Esophagus squamous epithelium (tissue), 5 donors: ENCODE data around the gene STRADA. TPM values are rescaled to one million over a fixed set of nuclear protein-coding genes. Genes with fewer than 3 reads are reported as not detected.

ENCODE experiments used
- DNase-seq: peaks from one replicate; lab custom pipeline; 2025; lab: John Stamatoyannopoulos, UW
- H3K27ac ChIP-seq, 4 donors: fragments of 200-600 bp; sonication (generic); one replicate each; pipeline ENCODE4 v1.5.1; 2016 to 2019; ENCODE audit warnings: mild to moderate bottlenecking in 1 of 4
- H3K27me3 ChIP-seq, 4 donors: fragments of 200-600 bp; sonication (generic); 1 replicate in 3 of 4; 2 replicates in 1 of 4; pipeline versions ENCODE4 v1.5.1 to v1.6.0; 2017 to 2021; ENCODE audit warnings: antibody characterized with exemption in 1 of 4
- H3K36me3 ChIP-seq, 3 donors: fragments of 200-600 bp; sonication (generic); one replicate each; pipeline ENCODE4 v1.5.1; 2016 to 2019
- H3K4me1 ChIP-seq, 3 donors: fragments of 200-600 bp; sonication (generic); one replicate each; pipeline ENCODE4 v1.5.1; 2017 to 2019
- H3K4me3 ChIP-seq, 4 donors: fragments of 200-600 bp; sonication (generic); 1 replicate in 3 of 4; 2 replicates in 1 of 4; pipeline ENCODE4 v1.5.1; 2016 to 2019; ENCODE audit warnings: mild to moderate bottlenecking in 2 of 4, moderate library complexity in 1 of 4
- H3K9me3 ChIP-seq, 3 donors: fragments of 200-600 bp; sonication (generic); one replicate each; pipeline ENCODE4 v1.5.1; 2016 to 2019
- CTCF ChIP-seq, 6 experiments: fragments of 450-650 bp in 4 of 6; fragments of 200-600 bp in 2 of 6; sonication (generic) in 2 of 6; IDR thresholded peaks; one replicate each; pipeline ENCODE4 v1.5.1; 2016 to 2019; ENCODE audit warnings: antibody characterized with exemption in 6 of 6, mild to moderate bottlenecking in 4 of 6, moderate library complexity in 4 of 6
- POLR2A ChIP-seq, 4 donors: fragments of 450-650 bp; IDR thresholded peaks; one replicate each; pipeline ENCODE4 v1.6.1; 2017; ENCODE audit warnings: antibody characterized with exemption in 4 of 4, mild to moderate bottlenecking in 4 of 4, moderate library complexity in 3 of 4
- WGBS, 2 donors: methylation state at CpG; one replicate each; pipeline ENCODE4 v1.1.5; 2018; 5-methylcytosine and 5-hydroxymethylcytosine counted together
- intact Hi-C: fragments of 100-400 bp; cut with DNase I; formaldehyde crosslinking; loops from one replicate; pipeline ENCODE4 v1.15.0; 2022
- total RNA-seq, 4 donors: library from RNA; depleted of rRNA; stranded (reverse); fragments of >200 nt; gene quantifications; one replicate each; pipeline ENCODE4 v1.1.0, GENCODE V29; 2016
- donor health status: DM: yes; HTN: yes; CAD: no.

Gene STRADA
- total RNA-seq, 4 donors from 2014 or later = 9.2 to 25.4 (median 18.6) TPM

- no peak overlapping the region for H3K4me3 ChIP-seq
- H3K27ac ChIP-seq = no peak overlapping the region
- intact Hi-C loops = no loop called here
- no peak for TF ChIP-seq POLR2A (IDR thresholded peaks at IDR 0.05)
- no peak for TF ChIP-seq CTCF (IDR thresholded peaks at IDR 0.05)
- H3K9me3 ChIP-seq = no peaks in the 10 kb centered on the region
- H3K4me1 ChIP-seq = peaks cover 19 to 39% (median 20%) of the 10 kb centered on the region in 3 donors
- peaks cover 0 to 4% (median 0%) of the 10 kb centered on the region in 4 donors for H3K27me3 ChIP-seq
- 86 to 91% methylated on average over 3 to 4 of the region's 12 CpGs for WGBS, 2 donors
- DNase-seq = no peak
- peaks cover 24 to 61% (median 49%) of the 10 kb centered on the region in 3 donors for H3K36me3 ChIP-seq
Measured at GRCh38 chr17:63694229-63694949, 47.2 kb downstream of the STRADA start.

- no peak overlapping the region for H3K4me3 ChIP-seq
- no peaks in the 10 kb centered on the region for H3K9me3 ChIP-seq
- no peaks in the 10 kb centered on the region for H3K27me3 ChIP-seq
- DNase-seq = no peak
- peaks cover 12 to 30% (median 13%) of the 10 kb centered on the region in 3 donors for H3K4me1 ChIP-seq
- peaks cover 27 to 69% (median 58%) of the 10 kb centered on the region in 3 donors for H3K36me3 ChIP-seq
- no peak for TF ChIP-seq POLR2A (IDR thresholded peaks at IDR 0.05)
- TF ChIP-seq CTCF (IDR thresholded peaks at IDR 0.05) = no peak
- H3K27ac ChIP-seq = no peak overlapping the region
- 94 to 100% methylated on average over 1 to 3 of the region's 18 CpGs for WGBS, 2 donors
- intact Hi-C loops = no loop called here
Measured at GRCh38 chr17:63693411-63694113, 48.0 kb downstream of the STRADA start.

- 89 to 92% methylated on average over 4 to 9 of the region's 11 CpGs for WGBS, 2 donors
- peaks cover 0 to 18% (median under 1%) of the 10 kb centered on the region in 3 donors for H3K4me1 ChIP-seq
- no peaks in the 10 kb centered on the region for H3K27me3 ChIP-seq
- no peak overlapping the region for H3K4me3 ChIP-seq
- no peaks in the 10 kb centered on the region for H3K9me3 ChIP-seq
- intact Hi-C loops = no loop called here
- no peak overlapping the region for H3K27ac ChIP-seq
- TF ChIP-seq POLR2A (IDR thresholded peaks at IDR 0.05) (no peak), CTCF (IDR thresholded peaks at IDR 0.05) (no peak)
- DNase-seq = no peak
- peaks cover 27 to 82% (median 60%) of the 10 kb centered on the region in 3 donors for H3K36me3 ChIP-seq
Measured at GRCh38 chr17:63692195-63692816, 49.3 kb downstream of the STRADA start.

DNA sequence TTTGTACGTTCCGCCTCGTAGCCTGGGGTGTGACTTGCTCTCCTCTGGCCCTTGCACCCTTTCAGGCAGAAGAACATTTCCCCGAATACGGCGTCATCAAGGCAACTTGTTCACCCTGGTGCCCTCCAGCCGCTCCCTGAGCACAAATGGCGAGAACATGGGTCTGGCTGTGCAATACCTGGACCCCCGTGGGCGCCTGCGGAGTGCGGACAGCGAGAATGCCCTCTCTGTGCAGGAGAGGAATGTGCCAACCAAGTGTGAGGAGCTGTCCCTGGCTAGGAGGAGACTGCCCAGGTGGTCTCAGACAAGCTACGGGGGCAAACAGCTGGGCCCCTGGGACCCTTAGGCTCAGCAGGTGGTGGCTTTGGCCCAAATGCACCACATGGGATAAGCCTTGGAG, 52.1 kb downstream of the STRADA start:
- peaks cover 27 to 94% (median 55%) of the 10 kb centered on the region in 3 donors for H3K36me3 ChIP-seq
- 89% methylated on average over 8 to 10 of the region's 14 CpGs for WGBS, 2 donors
- no peak for DNase-seq

More for the DNA sequence above, 52.1 kb downstream of the STRADA start:
- Histone ChIP-seq H3K27me3 (no peaks in the 10 kb centered on the region), H3K9me3 (no peaks in the 10 kb centered on the region), H3K27ac (no peak overlapping the region), H3K4me3 (no peak overlapping the region), H3K4me1 (peaks cover 0 to 21% (median 6%) of the 10 kb centered on the region in 3 donors)
- TF ChIP-seq CTCF (IDR thresholded peaks at IDR 0.05) (no peak), POLR2A (IDR thresholded peaks at IDR 0.05) (no peak)
- intact Hi-C loops = no loop called here
